Measurements from ENCODE around the gene CD46.

- TF ChIP-seq, protein P1, sequence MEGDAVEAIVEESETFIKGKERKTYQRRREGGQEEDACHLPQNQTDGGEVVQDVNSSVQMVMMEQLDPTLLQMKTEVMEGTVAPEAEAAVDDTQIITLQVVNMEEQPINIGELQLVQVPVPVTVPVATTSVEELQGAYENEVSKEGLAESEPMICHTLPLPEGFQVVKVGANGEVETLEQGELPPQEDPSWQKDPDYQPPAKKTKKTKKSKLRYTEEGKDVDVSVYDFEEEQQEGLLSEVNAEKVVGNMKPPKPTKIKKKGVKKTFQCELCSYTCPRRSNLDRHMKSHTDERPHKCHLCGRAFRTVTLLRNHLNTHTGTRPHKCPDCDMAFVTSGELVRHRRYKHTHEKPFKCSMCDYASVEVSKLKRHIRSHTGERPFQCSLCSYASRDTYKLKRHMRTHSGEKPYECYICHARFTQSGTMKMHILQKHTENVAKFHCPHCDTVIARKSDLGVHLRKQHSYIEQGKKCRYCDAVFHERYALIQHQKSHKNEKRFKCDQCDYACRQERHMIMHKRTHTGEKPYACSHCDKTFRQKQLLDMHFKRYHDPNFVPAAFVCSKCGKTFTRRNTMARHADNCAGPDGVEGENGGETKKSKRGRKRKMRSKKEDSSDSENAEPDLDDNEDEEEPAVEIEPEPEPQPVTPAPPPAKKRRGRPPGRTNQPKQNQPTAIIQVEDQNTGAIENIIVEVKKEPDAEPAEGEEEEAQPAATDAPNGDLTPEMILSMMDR (IDR thresholded peaks at IDR 0.05; ENCODE audit: insufficient read depth, low read length) = no peak
- TF ChIP-seq REST (IDR thresholded peaks at IDR 0.05; ENCODE audit: insufficient replicate concordance, low read depth) = no peak
- TF ChIP-seq POLR2AphosphoS5 (IDR thresholded peaks at IDR 0.05; ENCODE audit: low read depth) = no peak
Observed at GRCh38 chr1:207806531-207807325, 54.9 kb downstream of the CD46 start.

Measured in HL-60 (cell line).